ENCODE measurements around the gene F8. TPM values are rescaled to one million over a fixed set of nuclear protein-coding genes. Genes with fewer than 3 reads are reported as not detected.
"Not testable (repeated sequence)": the region's sequence is repeated elsewhere in the genome, so short reads cannot be mapped to it uniquely, and the experiment has no call there.

The F8 gene
- total RNA-seq, 3 donors from 2014 or later (not counting 1 experiment from before 2014, with no cell fraction given) = 1.4 to 4.6 (median 2.8) TPM

- no peak overlapping the region for H3K4me3 Mint-ChIP-seq
- H3K4me1 ChIP-seq (ENCODE audit: control insufficient read depth, insufficient read depth, low read length) = no peaks in the 10 kb centered on the region
- H3K4me3 ChIP-seq (ENCODE audit: low read length) = no peak overlapping the region
- no peaks in the 10 kb centered on the region for H3K9me3 Mint-ChIP-seq
- ATAC-seq (no peak), DNase-seq (no peak)
- TF ChIP-seq CTCF (IDR thresholded peaks at IDR 0.05) = no peak
- 100% methylated on average over 2 of the region's 3 CpGs for WGBS (ENCODE audit: insufficient coverage)
- no peaks in the 10 kb centered on the region for H3K36me3 ChIP-seq (ENCODE audit: control insufficient read depth, insufficient read depth, low read length)
- H3K27ac ChIP-seq (ENCODE audit: low read length) = no peak overlapping the region
- peaks cover 0 to 8% of the 10 kb centered on the region in 2 donors for H3K27me3 Mint-ChIP-seq (ENCODE audit: low read depth in 2 of 2)
- H3K9me3 ChIP-seq (ENCODE audit: control insufficient read depth, insufficient read depth, low read length) = no peaks in the 10 kb centered on the region
- no peak overlapping the region for H3K27ac Mint-ChIP-seq
- no peaks in the 10 kb centered on the region for H3K27me3 ChIP-seq (ENCODE audit: control insufficient read depth, insufficient read depth, low read length)
- no peaks in the 10 kb centered on the region for H3K4me1 Mint-ChIP-seq
- intact Hi-C loops (cut with micrococcal nuclease) = no loop called here
- no peaks in the 10 kb centered on the region for H3K36me3 Mint-ChIP-seq
Measured at GRCh38 chrX:155009994-155010472, 12.5 kb downstream of the F8 start.

- ATAC-seq; H3K9me3 Mint-ChIP-seq; H3K4me1 ChIP-seq (ENCODE audit: control insufficient read depth, insufficient read depth, low read length); H3K27ac ChIP-seq (ENCODE audit: low read length); H3K27me3 Mint-ChIP-seq (ENCODE audit: low read depth in 2 of 2); DNase-seq; intact Hi-C loops (cut with micrococcal nuclease); H3K4me1 Mint-ChIP-seq; H3K9me3 ChIP-seq (ENCODE audit: control insufficient read depth, insufficient read depth, low read length); H3K36me3 ChIP-seq (ENCODE audit: control insufficient read depth, insufficient read depth, low read length); H3K36me3 Mint-ChIP-seq; H3K4me3 Mint-ChIP-seq; H3K27ac Mint-ChIP-seq; H3K4me3 ChIP-seq (ENCODE audit: low read length); H3K27me3 ChIP-seq (ENCODE audit: control insufficient read depth, insufficient read depth, low read length): not testable (repeated sequence)
- WGBS (ENCODE audit: insufficient coverage) = 97% methylated on average over 3 of the region's 12 CpGs
Measured at GRCh38 chrX:155008578-155008977, 13.9 kb downstream of the F8 start.

GRCh38 chrX:155006913-155007671 is 15.4 kb downstream of the F8 start:
- H3K4me3 ChIP-seq (ENCODE audit: low read length); H3K4me1 ChIP-seq (ENCODE audit: control insufficient read depth, insufficient read depth, low read length); H3K27ac Mint-ChIP-seq; H3K36me3 ChIP-seq (ENCODE audit: control insufficient read depth, insufficient read depth, low read length); ATAC-seq; H3K27ac ChIP-seq (ENCODE audit: low read length); H3K4me3 Mint-ChIP-seq; H3K9me3 Mint-ChIP-seq; H3K27me3 Mint-ChIP-seq (ENCODE audit: low read depth in 2 of 2); DNase-seq; H3K9me3 ChIP-seq (ENCODE audit: control insufficient read depth, insufficient read depth, low read length); H3K36me3 Mint-ChIP-seq; H3K27me3 ChIP-seq (ENCODE audit: control insufficient read depth, insufficient read depth, low read length); intact Hi-C loops (cut with micrococcal nuclease); H3K4me1 Mint-ChIP-seq: not testable (repeated sequence)
- 95% methylated on average over 6 of the region's 11 CpGs for WGBS (ENCODE audit: insufficient coverage)

DNA sequence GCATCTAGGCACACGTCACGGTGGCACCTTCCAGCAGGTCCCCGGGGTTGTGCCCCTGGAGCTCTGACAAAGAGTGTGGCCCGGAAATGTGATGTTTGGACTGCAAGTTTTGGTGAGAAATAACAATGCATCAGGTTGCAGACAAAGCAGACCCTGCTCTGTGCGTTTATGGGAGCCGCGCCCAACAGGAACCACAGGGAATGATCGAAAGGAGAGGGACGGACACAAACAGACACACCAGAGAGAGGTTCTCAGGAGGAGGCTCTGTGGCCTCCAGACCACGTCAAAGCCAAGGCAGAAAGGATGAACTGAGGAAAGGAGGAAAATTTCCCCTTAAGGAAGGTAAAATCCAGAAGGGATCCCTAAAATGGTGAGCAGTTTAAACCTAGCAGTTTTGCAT is 16.1 kb downstream of the F8 start:
- ATAC-seq; H3K36me3 Mint-ChIP-seq; H3K27me3 Mint-ChIP-seq (ENCODE audit: low read depth in 2 of 2); H3K27me3 ChIP-seq (ENCODE audit: control insufficient read depth, insufficient read depth, low read length); DNase-seq; H3K4me3 Mint-ChIP-seq; H3K4me1 ChIP-seq (ENCODE audit: control insufficient read depth, insufficient read depth, low read length); H3K27ac ChIP-seq (ENCODE audit: low read length); H3K9me3 Mint-ChIP-seq; H3K4me3 ChIP-seq (ENCODE audit: low read length); H3K27ac Mint-ChIP-seq; H3K4me1 Mint-ChIP-seq; intact Hi-C loops (cut with micrococcal nuclease); H3K36me3 ChIP-seq (ENCODE audit: control insufficient read depth, insufficient read depth, low read length); H3K9me3 ChIP-seq (ENCODE audit: control insufficient read depth, insufficient read depth, low read length): not testable (repeated sequence)
- no CpG with 5 or more reads among the region's 10 CpGs for WGBS (ENCODE audit: insufficient coverage)

- Histone ChIP-seq H3K4me1 (ENCODE audit: control insufficient read depth, insufficient read depth, low read length) (no peaks in the 10 kb centered on the region), H3K27ac (ENCODE audit: low read length) (no peak overlapping the region), H3K27me3 (ENCODE audit: control insufficient read depth, insufficient read depth, low read length) (no peaks in the 10 kb centered on the region), H3K9me3 (ENCODE audit: control insufficient read depth, insufficient read depth, low read length) (no peaks in the 10 kb centered on the region), H3K4me3 (ENCODE audit: low read length) (no peak overlapping the region), H3K36me3 (ENCODE audit: control insufficient read depth, insufficient read depth, low read length) (no peaks in the 10 kb centered on the region)
- DNase-seq (no peak), ATAC-seq (no peak)
- TF ChIP-seq CTCF (IDR thresholded peaks at IDR 0.05) = no peak
- WGBS (ENCODE audit: insufficient coverage) = 94% methylated on average over 2 of the region's 2 CpGs
- no peak overlapping the region for H3K4me3 Mint-ChIP-seq
- no peaks in the 10 kb centered on the region for H3K36me3 Mint-ChIP-seq
- peaks cover 5 to 7% of the 10 kb centered on the region in 2 donors for H3K27me3 Mint-ChIP-seq (ENCODE audit: low read depth in 2 of 2)
- no peaks in the 10 kb centered on the region for H3K9me3 Mint-ChIP-seq
- H3K27ac Mint-ChIP-seq = no peak overlapping the region
- no peaks in the 10 kb centered on the region for H3K4me1 Mint-ChIP-seq
- intact Hi-C loops (cut with micrococcal nuclease) = no loop called here
Measured at GRCh38 chrX:155005190-155005589, 17.3 kb downstream of the F8 start.
